GM15510 (cell line): ENCODE data around the gene TAF1.

Experiments used
- POLR2A ChIP-seq: IDR thresholded peaks from 3 replicates; pipeline ENCODE4 v1.6.1; 2011; ENCODE audit warnings: borderline replicate concordance; ENCODE audit not compliant: insufficient read length; ENCODE audit errors: extremely low read depth

Gene TAF1

GRCh38 chrX:71420686-71421085 is 54.5 kb downstream of the TAF1 start:
- no peak for TF ChIP-seq POLR2A

GRCh38 chrX:71432733-71433132 is 66.6 kb downstream of the TAF1 start:
- TF ChIP-seq POLR2A = no peak

GRCh38 chrX:71438750-71439149 is 72.6 kb downstream of the TAF1 start:
- no peak for TF ChIP-seq POLR2A

GRCh38 chrX:71439420-71439819 is 73.3 kb downstream of the TAF1 start:
- TF ChIP-seq POLR2A = no peak

GRCh38 chrX:71439896-71440295 is 73.7 kb downstream of the TAF1 start:
- no peak for TF ChIP-seq POLR2A

- TF ChIP-seq POLR2A = no peak
These were observed 74.2 kb downstream of the TAF1 start for GRCh38 chrX:71440401-71440800.

GRCh38 chrX:71450433-71451106 is 84.4 kb downstream of the TAF1 start:
- no peak for TF ChIP-seq POLR2A

- no peak for TF ChIP-seq POLR2A
These were observed 86.9 kb downstream of the TAF1 start for GRCh38 chrX:71453056-71453455.

- TF ChIP-seq POLR2A = no peak
These were observed 88.1 kb downstream of the TAF1 start for GRCh38 chrX:71454222-71454621.

GRCh38 chrX:71458866-71459265 is 92.7 kb downstream of the TAF1 start:
- TF ChIP-seq POLR2A = no peak

- TF ChIP-seq POLR2A = no peak
These were observed 98.8 kb downstream of the TAF1 start for GRCh38 chrX:71464968-71465367.

- TF ChIP-seq POLR2A = no peak
These were observed 100.9 kb downstream of the TAF1 start for GRCh38 chrX:71466979-71467523.

GRCh38 chrX:71475785-71476540 is 109.8 kb downstream of the TAF1 start:
- no peak for TF ChIP-seq POLR2A

GRCh38 chrX:71482228-71482958 is 116.2 kb downstream of the TAF1 start:
- TF ChIP-seq POLR2A = no peak

- no peak for TF ChIP-seq POLR2A
These were observed 121.7 kb downstream of the TAF1 start for GRCh38 chrX:71487814-71488213.

- no peak for TF ChIP-seq POLR2A
These were observed 123.4 kb downstream of the TAF1 start for GRCh38 chrX:71489540-71489939.
